CD4-positive, CD25-positive, alpha-beta regulatory T cell (primary cell): ENCODE data around the gene WFDC2. TPM values are rescaled to one million over a fixed set of nuclear protein-coding genes. Genes with fewer than 3 reads are reported as not detected.

ENCODE experiments used
- ATAC-seq, 2 donors: fragments of 150-1000 bp; cut with Tn5 transposase; one replicate each; pipeline ENCODE4 v1.10.0; 2021; ENCODE audit warnings: low read depth in 2 of 2, moderate number of reproducible peaks in 2 of 2, moderate library complexity in 1 of 2
- DNase-seq, 3 donors: peaks; one replicate each; pipeline versions ENCODE4 v3.0.0 to v3.0.0-alpha.2; 2012 to 2022; ENCODE audit warnings: mixed read lengths in 1 of 3
- H3K27ac ChIP-seq: one replicate; pipeline ENCODE4 v1.7.0; 2013; ENCODE audit warnings: mild to moderate bottlenecking, low read length; ENCODE audit not compliant: insufficient read depth, poor library complexity, severe bottlenecking
- H3K27me3 ChIP-seq: one replicate; pipeline ENCODE4 v1.7.0; 2013; ENCODE audit warnings: low read length; ENCODE audit not compliant: control insufficient read depth, insufficient read depth
- H3K36me3 ChIP-seq: one replicate; pipeline ENCODE4 v1.7.0; 2013; ENCODE audit warnings: mild to moderate bottlenecking, low read length, moderate library complexity; ENCODE audit not compliant: control insufficient read depth, insufficient read depth
- H3K4me1 ChIP-seq: 2 replicates; pipeline ENCODE4 v1.7.0; 2013; ENCODE audit warnings: mild to moderate bottlenecking, low read length; ENCODE audit not compliant: insufficient read depth, control insufficient read depth, poor library complexity, severe bottlenecking
- H3K4me3 ChIP-seq: one replicate; pipeline ENCODE4 v1.7.0; 2013; ENCODE audit warnings: low read depth, mild to moderate bottlenecking, low read length, moderate library complexity
- H3K9me3 ChIP-seq, 2 experiments: 1 replicate in 1 of 2; 2 replicates in 1 of 2; pipeline ENCODE4 v1.7.0; 2013; ENCODE audit warnings: low read length in 2 of 2, mild to moderate bottlenecking in 1 of 2, moderate library complexity in 1 of 2; ENCODE audit not compliant: control insufficient read depth in 2 of 2
- H3K27ac Mint-ChIP-seq, 3 donors: one replicate each; pipeline ENCODE4 v1.8.0; 2020 to 2022; ENCODE audit warnings: mild to moderate bottlenecking in 3 of 3, mixed read lengths in 3 of 3, moderate library complexity in 2 of 3
- H3K27me3 Mint-ChIP-seq: one replicate; pipeline ENCODE4 v1.8.0; 2022; ENCODE audit warnings: mild to moderate bottlenecking, mixed read lengths
- H3K36me3 Mint-ChIP-seq: one replicate; pipeline ENCODE4 v1.8.0; 2020; ENCODE audit warnings: mixed read lengths
- H3K4me1 Mint-ChIP-seq, 4 donors: one replicate each; pipeline ENCODE4 v1.8.0; 2020 to 2022; ENCODE audit warnings: mixed read lengths in 4 of 4, mild to moderate bottlenecking in 1 of 4
- H3K4me3 Mint-ChIP-seq, 4 donors: one replicate each; pipeline ENCODE4 v1.8.0; 2020 to 2022; ENCODE audit warnings: mild to moderate bottlenecking in 4 of 4, mixed read lengths in 4 of 4, moderate library complexity in 3 of 4
- H3K9me3 Mint-ChIP-seq, 7 donors: one replicate each; pipeline ENCODE4 v1.8.0; 2020 to 2022; ENCODE audit warnings: mixed read lengths in 7 of 7, mild to moderate bottlenecking in 3 of 7, moderate library complexity in 2 of 7
- polyA plus RNA-seq, 4 donors: library from polyadenylated mRNA; unstranded; fragments of 300-500 nt; fragmentation: Illumina TruSeq; gene quantifications; one replicate each; pipeline ENCODE4 v1.2.3, GENCODE V29; 2021
- total RNA-seq: library from RNA; stranded (reverse); gene quantifications from one replicate; pipeline ENCODE4 v1.2.3, GENCODE V29; 2022

WFDC2 gene
- total and polyA plus RNA-seq, 5 donors from 2014 or later, result not detected

DNA sequence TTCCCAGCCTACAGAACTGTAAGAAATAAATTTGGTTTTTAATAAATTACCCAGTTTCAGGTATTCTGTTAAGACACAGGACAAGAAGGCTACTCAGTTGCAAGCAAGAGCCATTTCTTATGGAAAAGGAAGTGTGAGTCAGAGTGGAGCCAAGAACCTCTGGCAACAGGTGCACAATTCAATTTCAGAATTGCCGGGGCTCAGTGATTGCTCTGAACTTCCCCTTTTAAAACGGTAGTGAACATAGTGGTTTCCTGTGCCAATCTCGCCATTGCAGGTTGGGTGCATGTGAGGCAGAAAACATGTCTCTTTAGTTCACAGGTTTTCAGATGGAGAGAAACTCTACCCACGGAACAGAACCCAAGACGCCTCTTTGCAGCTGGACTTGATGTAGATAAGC, 37.3 kb upstream of the WFDC2 start:
- ATAC-seq (no peak), DNase-seq (peak in 1 of 3 donors; percentile 52)
- no peaks in the 10 kb centered on the region for H3K9me3 ChIP-seq
- H3K4me1 ChIP-seq, result peaks cover 9% of the 10 kb centered on the region
- no peaks in the 10 kb centered on the region for H3K27me3 Mint-ChIP-seq
- no peaks in the 10 kb centered on the region for H3K27me3 ChIP-seq
- H3K9me3 Mint-ChIP-seq, result no peaks in the 10 kb centered on the region
- peaks cover 0 to 17% (median 9%) of the 10 kb centered on the region in 4 donors for H3K4me1 Mint-ChIP-seq
- no peak overlapping the region for H3K4me3 ChIP-seq
- peaks cover 4% of the 10 kb centered on the region for H3K36me3 ChIP-seq
- H3K27ac Mint-ChIP-seq, result no peak overlapping the region
- peaks cover 18% of the 10 kb centered on the region for H3K36me3 Mint-ChIP-seq
- no peak overlapping the region for H3K4me3 Mint-ChIP-seq
- H3K27ac ChIP-seq, result no peak overlapping the region

DNA sequence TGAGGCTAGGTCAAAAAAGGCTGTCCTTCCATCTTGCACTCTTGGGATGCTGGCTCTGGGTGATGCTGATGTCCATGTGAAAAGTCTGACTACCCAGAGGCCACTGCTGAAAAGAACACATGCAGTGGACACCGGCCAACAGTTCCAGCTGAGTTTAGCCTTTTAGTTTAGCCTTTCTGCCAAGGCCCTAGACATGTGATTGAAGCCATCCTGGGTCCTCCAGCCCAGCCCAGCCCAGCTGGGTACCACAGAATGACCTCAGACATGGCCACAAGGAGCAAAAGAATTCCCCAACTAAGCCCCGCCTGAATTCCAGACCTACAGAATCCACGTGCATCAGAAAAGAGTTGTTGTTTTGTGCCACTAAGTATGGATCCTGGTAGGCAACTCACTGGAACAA, 36.2 kb upstream of the WFDC2 start:
- H3K4me3 Mint-ChIP-seq, result no peak overlapping the region
- DNase-seq (no peak), ATAC-seq (no peak)
- H3K27ac Mint-ChIP-seq, result peak overlapping the region in 2 of 3 donors; percentile 14 to 72
- Histone ChIP-seq H3K9me3 (no peaks in the 10 kb centered on the region), H3K27ac (no peak overlapping the region), H3K36me3 (peaks cover 4% of the 10 kb centered on the region), H3K4me3 (no peak overlapping the region), H3K27me3 (no peaks in the 10 kb centered on the region), H3K4me1 (peaks cover 9% of the 10 kb centered on the region)
- H3K4me1 Mint-ChIP-seq, result peaks cover 0 to 17% (median 9%) of the 10 kb centered on the region in 4 donors
- H3K27me3 Mint-ChIP-seq, result no peaks in the 10 kb centered on the region
- peaks cover 8% of the 10 kb centered on the region for H3K36me3 Mint-ChIP-seq
- H3K9me3 Mint-ChIP-seq, result no peaks in the 10 kb centered on the region

DNA sequence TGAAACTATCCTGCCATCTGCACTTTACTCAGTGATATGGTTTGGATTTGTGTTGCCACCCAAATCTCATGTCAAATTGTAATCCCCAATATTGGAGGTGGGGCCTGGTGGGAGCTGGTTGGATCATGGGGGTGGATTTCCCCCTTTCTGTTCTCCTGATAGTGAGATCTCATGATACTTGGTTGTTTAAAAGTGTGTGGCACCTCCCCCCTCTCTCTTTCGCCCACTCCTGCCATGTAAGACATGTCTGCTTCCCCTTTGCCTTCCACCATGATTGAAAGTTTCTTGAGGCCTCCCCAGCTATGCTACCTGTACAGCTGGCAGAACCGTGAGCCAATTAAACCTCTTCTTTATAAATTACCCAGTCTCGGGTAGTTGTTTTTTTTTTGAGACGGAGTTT, 35.6 kb upstream of the WFDC2 start:
- Histone ChIP-seq H3K4me1 (peaks cover 9% of the 10 kb centered on the region), H3K4me3 (no peak overlapping the region), H3K27me3 (no peaks in the 10 kb centered on the region), H3K9me3 (no peaks in the 10 kb centered on the region), H3K27ac (no peak overlapping the region), H3K36me3 (peaks cover 4% of the 10 kb centered on the region)
- ATAC-seq (no peak), DNase-seq (no peak)
- no peak overlapping the region for H3K4me3 Mint-ChIP-seq
- no peaks in the 10 kb centered on the region for H3K27me3 Mint-ChIP-seq
- peak overlapping the region in 2 of 3 donors; percentile 72 to 76 for H3K27ac Mint-ChIP-seq
- H3K9me3 Mint-ChIP-seq, result no peaks in the 10 kb centered on the region
- peaks cover 0 to 17% (median 9%) of the 10 kb centered on the region in 4 donors for H3K4me1 Mint-ChIP-seq
- peaks cover 7% of the 10 kb centered on the region for H3K36me3 Mint-ChIP-seq

DNA sequence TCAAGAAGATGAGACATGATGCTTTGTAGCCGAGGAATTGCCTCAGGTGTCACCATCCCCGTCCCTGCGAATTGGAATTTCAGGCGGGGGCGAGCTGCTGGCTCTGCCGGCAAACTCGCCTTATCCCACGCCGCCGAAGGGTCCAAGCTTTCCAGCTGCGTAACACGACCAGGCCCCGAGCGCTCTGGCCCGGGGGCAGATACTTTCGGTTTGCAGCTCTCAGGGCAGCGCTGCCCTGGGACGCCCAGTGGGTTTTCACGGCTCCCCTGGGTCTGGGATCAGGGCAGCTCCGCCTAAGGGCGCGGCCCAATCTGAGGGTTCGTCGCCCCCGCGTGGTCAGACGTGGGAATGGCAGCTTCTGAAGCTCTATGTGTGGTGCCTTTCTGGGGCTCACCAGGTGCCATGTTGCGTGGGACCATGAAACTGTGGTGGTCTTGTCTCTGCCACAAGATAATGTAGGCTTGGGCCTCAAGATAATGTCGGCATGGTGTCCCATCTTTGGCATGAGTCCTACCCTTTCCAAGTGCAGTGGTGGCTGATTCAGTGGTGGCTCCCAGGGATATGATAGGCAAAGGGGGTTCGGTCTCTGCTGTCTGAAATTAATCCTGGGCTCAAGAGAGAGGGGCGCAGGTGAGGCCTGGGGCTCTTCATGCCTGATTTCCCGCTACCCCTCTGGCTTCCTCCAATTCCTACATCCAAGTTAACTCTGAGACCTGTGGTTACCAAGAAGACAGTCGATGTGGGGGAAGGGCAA, 32.6 kb upstream of the WFDC2 start:
- H3K27ac ChIP-seq, result no peak overlapping the region
- peak; percentile 97 to 98 for ATAC-seq
- Mint-ChIP-seq H3K36me3 (peaks cover 3% of the 10 kb centered on the region), H3K27ac (peak overlapping the region in 1 of 3 donors; percentile 68), H3K4me3 (peak overlapping the region; percentile 50 to 92 (median 82)), H3K27me3 (no peaks in the 10 kb centered on the region), H3K9me3 (no peaks in the 10 kb centered on the region), H3K4me1 (peaks cover 0 to 17% (median 9%) of the 10 kb centered on the region in 4 donors)
- peaks cover 4% of the 10 kb centered on the region for H3K36me3 ChIP-seq
- peaks cover 9% of the 10 kb centered on the region for H3K4me1 ChIP-seq
- no peaks in the 10 kb centered on the region for H3K9me3 ChIP-seq
- peak overlapping the region; percentile 62 for H3K4me3 ChIP-seq
- peak; percentile 78 to 85 (median 81) for DNase-seq
- no peaks in the 10 kb centered on the region for H3K27me3 ChIP-seq

DNA sequence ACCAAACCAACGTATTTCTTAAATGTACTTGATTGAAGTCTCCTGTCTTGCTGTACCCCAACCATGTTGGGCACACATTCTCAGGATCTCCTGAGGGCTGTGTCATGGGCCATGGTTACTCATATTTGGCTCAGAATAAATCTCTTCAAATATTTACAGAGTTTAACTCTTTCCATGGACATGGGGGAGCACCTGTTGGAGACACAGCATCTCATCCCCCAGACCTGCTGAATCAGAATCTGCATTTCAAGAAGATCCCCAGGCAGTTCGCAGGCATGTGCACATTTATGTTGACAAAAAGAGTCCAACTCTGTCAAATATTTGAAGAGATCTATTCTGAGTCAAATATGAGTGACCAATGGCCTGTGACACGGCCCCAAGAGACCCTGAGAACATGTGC, 29.1 kb upstream of the WFDC2 start:
- Mint-ChIP-seq H3K27me3 (no peaks in the 10 kb centered on the region), H3K27ac (no peak overlapping the region), H3K4me3 (no peak overlapping the region), H3K36me3 (no peaks in the 10 kb centered on the region), H3K9me3 (no peaks in the 10 kb centered on the region), H3K4me1 (peaks cover 9 to 25% (median 17%) of the 10 kb centered on the region in 4 donors)
- Histone ChIP-seq H3K27me3 (no peaks in the 10 kb centered on the region), H3K27ac (no peak overlapping the region), H3K9me3 (no peaks in the 10 kb centered on the region), H3K36me3 (no peaks in the 10 kb centered on the region), H3K4me3 (no peak overlapping the region), H3K4me1 (peaks cover 18% of the 10 kb centered on the region)
- no peak for DNase-seq
- no peak for ATAC-seq

DNA sequence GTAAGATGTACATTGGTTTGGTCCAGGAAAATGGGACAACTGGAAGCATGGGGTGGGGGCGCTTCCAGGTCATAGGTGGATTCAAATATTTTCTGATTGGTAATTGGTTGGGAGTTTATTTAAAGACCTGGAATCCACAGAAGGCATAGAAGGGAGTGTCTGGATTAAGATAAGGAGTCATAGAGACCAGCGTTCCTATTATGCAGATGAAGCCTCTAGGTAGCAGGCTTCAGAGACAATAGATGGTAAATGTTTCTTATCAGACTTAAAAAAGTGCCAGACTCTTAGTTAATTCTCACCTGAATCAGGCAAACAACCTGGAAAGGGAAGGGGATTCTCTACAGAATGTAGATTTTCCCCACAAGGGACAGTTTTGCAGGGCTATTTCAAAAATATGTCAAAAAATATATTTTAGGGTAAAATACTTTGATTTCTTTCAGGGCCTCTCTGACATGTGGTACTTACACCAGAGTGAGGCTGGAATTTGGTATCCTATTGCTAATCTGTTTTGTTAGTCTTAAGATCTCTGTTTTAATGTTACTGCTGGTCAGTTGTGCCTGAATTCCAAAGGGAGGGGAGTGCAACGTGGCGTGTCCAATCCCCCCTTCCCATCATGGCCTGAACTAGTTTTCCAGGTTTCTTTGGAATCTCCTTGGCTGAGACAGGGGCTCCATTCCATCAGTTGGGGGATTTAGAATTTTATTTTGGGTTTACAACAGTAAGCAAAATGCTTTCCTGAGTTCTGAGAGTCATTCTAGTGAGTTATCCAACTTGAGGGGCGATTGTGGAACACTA, 28.5 kb upstream of the WFDC2 start:
- H3K36me3 ChIP-seq, result no peaks in the 10 kb centered on the region
- Mint-ChIP-seq H3K4me1 (peaks cover 7 to 31% (median 16%) of the 10 kb centered on the region in 4 donors), H3K27ac (no peak overlapping the region), H3K27me3 (no peaks in the 10 kb centered on the region), H3K9me3 (no peaks in the 10 kb centered on the region), H3K4me3 (no peak overlapping the region), H3K36me3 (no peaks in the 10 kb centered on the region)
- DNase-seq, result no peak
- no peak overlapping the region for H3K4me3 ChIP-seq
- no peaks in the 10 kb centered on the region for H3K9me3 ChIP-seq
- no peak overlapping the region for H3K27ac ChIP-seq
- peaks cover 18% of the 10 kb centered on the region for H3K4me1 ChIP-seq
- ATAC-seq, result no peak
- no peaks in the 10 kb centered on the region for H3K27me3 ChIP-seq

DNA sequence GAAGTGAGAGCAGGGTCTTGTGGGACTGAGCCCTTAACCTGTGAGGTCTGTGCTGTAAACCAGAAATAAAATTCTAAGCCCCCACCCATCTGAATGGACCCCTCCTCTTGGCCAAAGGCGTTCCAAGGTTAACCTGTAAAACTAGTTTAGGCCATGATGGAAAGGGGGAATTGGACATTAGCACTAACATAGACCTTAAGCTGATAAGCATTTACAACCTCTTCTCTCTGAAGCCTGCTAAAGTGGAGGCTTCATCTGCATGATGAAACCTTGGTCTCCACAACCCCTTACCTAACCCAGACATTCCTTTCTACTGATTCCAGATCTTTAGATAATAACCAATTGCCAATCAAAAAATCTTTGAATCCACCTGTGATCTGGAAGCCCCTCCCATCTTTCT, 27.8 kb upstream of the WFDC2 start:
- peaks cover 2 to 29% (median 15%) of the 10 kb centered on the region in 4 donors for H3K4me1 Mint-ChIP-seq

More for the DNA sequence above, 27.8 kb upstream of the WFDC2 start:
- no peaks in the 10 kb centered on the region for H3K27me3 Mint-ChIP-seq
- Histone ChIP-seq H3K27me3 (no peaks in the 10 kb centered on the region), H3K36me3 (no peaks in the 10 kb centered on the region), H3K27ac (no peak overlapping the region), H3K4me3 (no peak overlapping the region), H3K4me1 (peaks cover 14% of the 10 kb centered on the region), H3K9me3 (no peaks in the 10 kb centered on the region)
- H3K27ac Mint-ChIP-seq, result no peak overlapping the region
- no peak overlapping the region for H3K4me3 Mint-ChIP-seq
- no peaks in the 10 kb centered on the region for H3K9me3 Mint-ChIP-seq
- no peaks in the 10 kb centered on the region for H3K36me3 Mint-ChIP-seq
- ATAC-seq (no peak), DNase-seq (no peak)
